DOHH2 (cell line): ENCODE results near the gene GALNT9.

ENCODE experiments used
- EZH2phosphoT487 ChIP-seq: fragments of 200-600 bp; sonication (generic); IDR thresholded peaks from 2 replicates; pipeline ENCODE4 v1.6.1; 2017; ENCODE audit warnings: borderline replicate concordance, mild to moderate bottlenecking, antibody characterized with exemption, low read length, moderate library complexity, mixed read lengths
- TF ChIP-seq, protein P1 (sequence below): fragments of 200-600 bp; sonication (generic); IDR thresholded peaks from one replicate; pipeline ENCODE4 v1.5.1; 2014; ENCODE audit warnings: antibody characterized with exemption, mild to moderate bottlenecking, low read depth, low read length; ENCODE audit not compliant: poor library complexity, severe bottlenecking

DNA sequence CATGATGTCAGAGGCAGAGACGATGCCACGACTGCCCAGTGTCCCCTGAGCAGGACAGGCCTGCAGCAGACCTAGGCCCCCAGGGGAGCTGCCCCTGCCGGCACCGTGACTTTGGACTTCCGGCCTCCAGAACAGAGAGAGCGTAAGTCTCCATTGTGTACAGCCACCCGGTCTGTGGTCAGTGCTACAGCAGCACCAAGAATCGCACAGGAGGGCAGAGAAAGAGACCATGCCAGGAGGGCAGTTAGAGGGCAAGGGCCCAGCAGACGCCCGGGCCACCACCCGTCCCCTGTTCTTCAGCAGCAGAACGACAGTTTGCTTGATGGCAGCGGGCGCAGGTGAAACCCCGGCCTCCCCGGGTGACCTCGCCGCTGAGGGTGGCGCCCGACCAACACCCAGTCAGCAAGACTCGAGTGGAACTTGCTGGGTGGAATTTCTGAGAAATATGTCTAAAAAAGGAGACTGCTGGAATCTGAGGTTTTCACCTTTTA is 19.7 kb downstream of the GALNT9 start:
- TF ChIP-seq, protein P1, sequence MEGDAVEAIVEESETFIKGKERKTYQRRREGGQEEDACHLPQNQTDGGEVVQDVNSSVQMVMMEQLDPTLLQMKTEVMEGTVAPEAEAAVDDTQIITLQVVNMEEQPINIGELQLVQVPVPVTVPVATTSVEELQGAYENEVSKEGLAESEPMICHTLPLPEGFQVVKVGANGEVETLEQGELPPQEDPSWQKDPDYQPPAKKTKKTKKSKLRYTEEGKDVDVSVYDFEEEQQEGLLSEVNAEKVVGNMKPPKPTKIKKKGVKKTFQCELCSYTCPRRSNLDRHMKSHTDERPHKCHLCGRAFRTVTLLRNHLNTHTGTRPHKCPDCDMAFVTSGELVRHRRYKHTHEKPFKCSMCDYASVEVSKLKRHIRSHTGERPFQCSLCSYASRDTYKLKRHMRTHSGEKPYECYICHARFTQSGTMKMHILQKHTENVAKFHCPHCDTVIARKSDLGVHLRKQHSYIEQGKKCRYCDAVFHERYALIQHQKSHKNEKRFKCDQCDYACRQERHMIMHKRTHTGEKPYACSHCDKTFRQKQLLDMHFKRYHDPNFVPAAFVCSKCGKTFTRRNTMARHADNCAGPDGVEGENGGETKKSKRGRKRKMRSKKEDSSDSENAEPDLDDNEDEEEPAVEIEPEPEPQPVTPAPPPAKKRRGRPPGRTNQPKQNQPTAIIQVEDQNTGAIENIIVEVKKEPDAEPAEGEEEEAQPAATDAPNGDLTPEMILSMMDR: no peak
- TF ChIP-seq EZH2phosphoT487: no peak
